Panc1 (cell line): ENCODE data around the gene INTS6. TPM values are rescaled to one million over a fixed set of nuclear protein-coding genes. Genes with fewer than 3 reads are reported as not detected.

Source experiments
- ATAC-seq: fragments of 200-7000 bp; cut with Tn5 transposase; 2 replicates; pipeline ENCODE4 v1.9.1; 2020; ENCODE audit warnings: mild to moderate bottlenecking, moderate library complexity
- Bru-seq: library from RNA; stranded (reverse); fragments of 400-500 nt; gene quantifications from one replicate; lab custom pipeline; 2021; lab: Mats Ljungman, UMichigan
- BruChase-seq, 2 experiments: library from RNA; stranded (reverse); fragments of 400-500 nt; gene quantifications; one replicate each; lab custom pipeline; 2021; lab: Mats Ljungman, UMichigan
- BruUV-seq: library from RNA; stranded (reverse); fragments of 400-500 nt; replicated peaks from 2 replicates; lab custom pipeline; 2021; lab: Mats Ljungman, UMichigan
- CTCF ChIA-PET: fragments of 300-600 bp; sonication (Branson Sonifier 250); formaldehyde crosslinking; loops from one replicate; lab custom pipeline; 2022; ENCODE audit warnings: antibody characterized with exemption; lab: Charles Lee
- POLR2A ChIA-PET: fragments of 300-600 bp; sonication (Branson Sonifier 250); formaldehyde crosslinking; loops from one replicate; lab custom pipeline; 2022; ENCODE audit warnings: antibody characterized with exemption; lab: Charles Lee
- DNase-seq: peaks from one replicate; pipeline ENCODE4 v3.0.0-alpha.2; 2010; ENCODE audit warnings: low read depth, low spot score
- H3K27ac ChIP-seq: 2 replicates; pipeline ENCODE4 v1.5.1; 2011; ENCODE audit warnings: mild to moderate bottlenecking, low read length, inconsistent platforms
- H3K27me3 ChIP-seq: fragments of 200-500 bp; sonication (Bioruptor generic); 2 replicates; pipeline ENCODE4 v1.6.0; 2014; ENCODE audit warnings: low read length, inconsistent platforms; ENCODE audit not compliant: control insufficient read depth, insufficient read depth
- H3K36me3 ChIP-seq: fragments of 200-500 bp; sonication (Bioruptor generic); 2 replicates; pipeline ENCODE4 v1.5.1; 2014; ENCODE audit warnings: inconsistent platforms, mild to moderate bottlenecking, low read length, moderate library complexity; ENCODE audit not compliant: control insufficient read depth, insufficient read depth
- H3K4me1 ChIP-seq: 2 replicates; pipeline ENCODE4 v1.5.1; 2011; ENCODE audit warnings: inconsistent platforms, mild to moderate bottlenecking, low read length, moderate library complexity; ENCODE audit not compliant: control insufficient read depth, insufficient read depth
- H3K4me3 ChIP-seq, 2 experiments: 2 replicates each; pipeline ENCODE4 v1.5.1; 2011 to 2012; ENCODE audit warnings: low read depth in 2 of 2, low read length in 2 of 2, mild to moderate bottlenecking in 2 of 2, inconsistent platforms in 1 of 2, moderate library complexity in 1 of 2
- H3K9me3 ChIP-seq: fragments of 200-500 bp; sonication (Bioruptor generic); 2 replicates; pipeline ENCODE4 v1.5.1; 2014; ENCODE audit warnings: low read depth, mild to moderate bottlenecking, inconsistent platforms, low read length, moderate library complexity; ENCODE audit not compliant: control insufficient read depth, insufficient read depth
- POLR2AphosphoS5 ChIP-seq: IDR thresholded peaks from 2 replicates; pipeline ENCODE4 v1.6.1; 2012; ENCODE audit warnings: mild to moderate bottlenecking, low read depth, low read length, moderate library complexity
- SIN3A ChIP-seq: IDR thresholded peaks from 2 replicates; pipeline ENCODE4 v1.6.1; 2012; ENCODE audit warnings: low read depth, mild to moderate bottlenecking, low read length, moderate library complexity, borderline replicate concordance; ENCODE audit not compliant: insufficient read depth
- TCF7L2 ChIP-seq: IDR thresholded peaks from 2 replicates; pipeline ENCODE4 v1.6.1; 2011; ENCODE audit warnings: mild to moderate bottlenecking, low read depth, low read length, inconsistent platforms
- in situ Hi-C: cut with HindIII; loops from 2 replicates; pipeline ENCODE4 v1.10.0; 2016; ENCODE audit warnings: low sequenced_read_pairs, low pct_unique_long_range_greater_than_20kb
- intact Hi-C: fragments of 100-400 bp; cut with micrococcal nuclease; formaldehyde crosslinking; loops from one replicate; pipeline ENCODE4 v1.10.0; 2022; ENCODE audit not compliant: unreplicated experiment
- long read RNA-seq: library from polyadenylated mRNA; unstranded; transcript quantifications from one replicate; pipeline ENCODE4 v2.0.0, GENCODE V29; 2021; ENCODE audit not compliant: unreplicated experiment
- polyA plus RNA-seq: library from polyadenylated mRNA; unstranded; fragments of >200 nt; gene quantifications from one replicate; pipeline ENCODE4 v1.2.1, GENCODE V29; 2012; ENCODE audit warnings: missing spikeins; ENCODE audit not compliant: insufficient read length
- total RNA-seq: library from RNA; stranded (reverse); gene quantifications from one replicate; pipeline ENCODE4 v1.2.1, GENCODE V29; 2021; ENCODE audit not compliant: unreplicated experiment
- TF ChIP-seq, protein P1 (sequence below): fragments of 450-650 bp; IDR thresholded peaks from 2 replicates; pipeline ENCODE4 v1.5.1; 2017; ENCODE audit warnings: mild to moderate bottlenecking
- TF ChIP-seq, protein P2 (sequence below), 2 experiments: IDR thresholded peaks; 2 replicates each; pipeline ENCODE4 v1.6.1; 2011 to 2012; ENCODE audit warnings: low read depth in 2 of 2, control low read depth in 1 of 2, low read length in 1 of 2, mild to moderate bottlenecking in 1 of 2, moderate library complexity in 1 of 2; ENCODE audit not compliant: insufficient read depth in 1 of 2

Gene INTS6, protein sequence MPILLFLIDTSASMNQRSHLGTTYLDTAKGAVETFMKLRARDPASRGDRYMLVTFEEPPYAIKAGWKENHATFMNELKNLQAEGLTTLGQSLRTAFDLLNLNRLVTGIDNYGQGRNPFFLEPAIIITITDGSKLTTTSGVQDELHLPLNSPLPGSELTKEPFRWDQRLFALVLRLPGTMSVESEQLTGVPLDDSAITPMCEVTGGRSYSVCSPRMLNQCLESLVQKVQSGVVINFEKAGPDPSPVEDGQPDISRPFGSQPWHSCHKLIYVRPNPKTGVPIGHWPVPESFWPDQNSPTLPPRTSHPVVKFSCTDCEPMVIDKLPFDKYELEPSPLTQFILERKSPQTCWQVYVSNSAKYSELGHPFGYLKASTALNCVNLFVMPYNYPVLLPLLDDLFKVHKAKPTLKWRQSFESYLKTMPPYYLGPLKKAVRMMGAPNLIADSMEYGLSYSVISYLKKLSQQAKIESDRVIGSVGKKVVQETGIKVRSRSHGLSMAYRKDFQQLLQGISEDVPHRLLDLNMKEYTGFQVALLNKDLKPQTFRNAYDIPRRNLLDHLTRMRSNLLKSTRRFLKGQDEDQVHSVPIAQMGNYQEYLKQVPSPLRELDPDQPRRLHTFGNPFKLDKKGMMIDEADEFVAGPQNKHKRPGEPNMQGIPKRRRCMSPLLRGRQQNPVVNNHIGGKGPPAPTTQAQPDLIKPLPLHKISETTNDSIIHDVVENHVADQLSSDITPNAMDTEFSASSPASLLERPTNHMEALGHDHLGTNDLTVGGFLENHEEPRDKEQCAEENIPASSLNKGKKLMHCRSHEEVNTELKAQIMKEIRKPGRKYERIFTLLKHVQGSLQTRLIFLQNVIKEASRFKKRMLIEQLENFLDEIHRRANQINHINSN
- 33.2 TPM for total RNA-seq
- 11.7 TPM for polyA plus RNA-seq
- Bru-seq, nascent RNA: percentile 92 among the genes with signal in this experiment
- BruChase-seq, experiment 1, labeled RNA remaining after a 2-hour chase: percentile 89 among the genes with signal in this experiment
- percentile 75 among the genes with signal in this experiment for BruChase-seq, experiment 2, labeled RNA remaining after a 6-hour chase
- long read RNA-seq, full-length matches to known transcripts: 71 of 119 reads
- long read RNA-seq, partial matches to known transcripts: 18 of 119 reads
- long read RNA-seq, other reads (novel, unspliced or antisense): 30 of 119 reads

DNA sequence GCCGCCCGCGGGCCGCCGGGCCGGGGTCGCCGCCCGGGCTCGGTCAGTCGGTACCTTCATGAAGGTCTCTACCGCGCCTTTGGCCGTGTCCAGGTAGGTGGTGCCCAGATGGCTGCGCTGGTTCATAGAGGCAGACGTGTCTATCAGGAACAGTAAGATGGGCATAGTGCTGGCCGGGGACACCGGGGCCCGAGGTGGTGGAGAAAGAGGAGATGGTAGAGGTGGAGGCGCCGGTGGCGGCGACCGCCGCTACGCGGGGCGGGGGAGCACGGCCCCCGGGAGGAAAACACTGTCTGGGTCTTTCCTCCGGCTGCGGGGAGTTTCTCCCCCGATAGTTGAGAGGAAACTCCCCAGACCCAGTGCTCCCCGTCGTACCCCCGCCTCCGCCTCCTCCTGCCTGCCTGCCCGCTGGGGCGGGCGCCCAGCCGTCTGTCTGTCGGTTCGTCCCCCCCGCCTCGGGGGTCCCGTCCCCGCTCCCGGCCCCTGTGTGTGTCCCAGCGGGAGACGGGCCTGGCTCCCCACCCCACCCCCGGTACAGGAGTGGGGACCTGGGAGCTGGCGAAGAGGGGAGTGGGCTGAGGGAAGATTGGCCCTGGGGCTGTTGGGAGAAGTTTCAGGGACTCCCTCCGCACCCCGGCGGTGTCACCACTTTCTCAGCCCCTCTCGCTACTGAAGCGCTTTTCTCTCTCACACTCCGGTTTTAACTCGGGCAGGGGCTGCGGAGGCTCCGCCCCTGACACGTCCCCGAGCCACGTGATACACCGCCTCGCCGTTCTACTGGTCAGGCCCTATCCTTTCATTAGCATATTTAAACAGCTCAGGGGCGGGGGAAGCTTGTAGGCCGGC lies at the start of gene INTS6:
Gene INTS6 (minus strand): TSS at position 676 of the 846 bp plus-strand sequence. CDS start 511 bp downstream, at position 165.
- CTCF ChIA-PET: interaction anchor here (0.6 to 0.7 kb wide), 2 partner anchors 161 to 315 kb away, joined by 4 read pairs; no protein-coding TSS in a partner anchor
- intact Hi-C loops: no loop called here
- peak; percentile 77 for DNase-seq
- Histone ChIP-seq H3K27me3 (no peaks in the 10 kb centered on the region), H3K9me3 (no peaks in the 10 kb centered on the region), H3K36me3 (peaks cover 33% of the 10 kb centered on the region), H3K27ac (peak within 1 kb of the TSS; percentile 95), H3K4me1 (peaks cover 4% of the 10 kb centered on the region; the same call in 1 of the 2 replicates), H3K4me3 (peak within 1 kb of the TSS; percentile 76 to 77)
- POLR2A ChIA-PET: interaction anchor here (0.6 to 1.0 kb wide), 7 partner anchors 10 to 1308 kb away, joined by 3 to 5 read pairs (median 3); no protein-coding TSS in a partner anchor
- peak; percentile 94 for ATAC-seq
- in situ Hi-C loops: no loop called here
- no TSS peak for BruUV-seq
- TF ChIP-seq, protein P1, sequence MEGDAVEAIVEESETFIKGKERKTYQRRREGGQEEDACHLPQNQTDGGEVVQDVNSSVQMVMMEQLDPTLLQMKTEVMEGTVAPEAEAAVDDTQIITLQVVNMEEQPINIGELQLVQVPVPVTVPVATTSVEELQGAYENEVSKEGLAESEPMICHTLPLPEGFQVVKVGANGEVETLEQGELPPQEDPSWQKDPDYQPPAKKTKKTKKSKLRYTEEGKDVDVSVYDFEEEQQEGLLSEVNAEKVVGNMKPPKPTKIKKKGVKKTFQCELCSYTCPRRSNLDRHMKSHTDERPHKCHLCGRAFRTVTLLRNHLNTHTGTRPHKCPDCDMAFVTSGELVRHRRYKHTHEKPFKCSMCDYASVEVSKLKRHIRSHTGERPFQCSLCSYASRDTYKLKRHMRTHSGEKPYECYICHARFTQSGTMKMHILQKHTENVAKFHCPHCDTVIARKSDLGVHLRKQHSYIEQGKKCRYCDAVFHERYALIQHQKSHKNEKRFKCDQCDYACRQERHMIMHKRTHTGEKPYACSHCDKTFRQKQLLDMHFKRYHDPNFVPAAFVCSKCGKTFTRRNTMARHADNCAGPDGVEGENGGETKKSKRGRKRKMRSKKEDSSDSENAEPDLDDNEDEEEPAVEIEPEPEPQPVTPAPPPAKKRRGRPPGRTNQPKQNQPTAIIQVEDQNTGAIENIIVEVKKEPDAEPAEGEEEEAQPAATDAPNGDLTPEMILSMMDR: no peak
- no peak for TF ChIP-seq TCF7L2
- no peak; the same call in 1 of the 2 replicates for TF ChIP-seq SIN3A
- peak; percentile 99 for TF ChIP-seq POLR2AphosphoS5

DNA sequence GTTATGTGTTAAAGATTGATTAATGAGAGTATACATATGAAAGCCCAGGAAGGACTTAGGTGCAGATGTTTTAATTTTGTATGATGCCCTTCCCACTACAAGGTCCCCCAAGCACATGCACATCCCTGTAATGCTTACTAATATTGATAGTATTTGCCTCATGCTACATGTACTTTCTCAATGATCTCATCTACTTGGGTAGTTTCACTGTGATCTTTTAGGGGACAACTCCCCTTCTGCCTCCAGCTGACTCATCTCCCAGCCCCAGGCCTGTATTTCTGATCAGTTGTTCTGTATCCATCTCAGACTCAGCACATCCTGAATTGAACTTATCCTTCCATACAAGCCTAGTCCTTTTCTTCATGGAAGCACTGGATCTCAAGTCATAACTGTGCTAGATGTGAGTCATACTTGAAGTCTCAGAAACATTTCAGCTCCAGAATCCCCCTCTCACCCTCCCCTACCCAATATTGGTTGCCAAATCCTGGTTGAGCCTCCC lies 49.4 kb upstream of the INTS6 start:
- Histone ChIP-seq H3K4me3 (no peak overlapping the region), H3K36me3 (no peaks in the 10 kb centered on the region), H3K27me3 (no peaks in the 10 kb centered on the region), H3K27ac (no peak overlapping the region), H3K9me3 (no peaks in the 10 kb centered on the region), H3K4me1 (no peaks in the 10 kb centered on the region)
- CTCF ChIA-PET: no interaction called here
- intact Hi-C loops: no loop called here
- in situ Hi-C loops: no loop called here
- no TSS peak for BruUV-seq
- DNase-seq (no peak), ATAC-seq (no peak)
- POLR2A ChIA-PET: no interaction called here
- TF ChIP-seq, protein P2, sequence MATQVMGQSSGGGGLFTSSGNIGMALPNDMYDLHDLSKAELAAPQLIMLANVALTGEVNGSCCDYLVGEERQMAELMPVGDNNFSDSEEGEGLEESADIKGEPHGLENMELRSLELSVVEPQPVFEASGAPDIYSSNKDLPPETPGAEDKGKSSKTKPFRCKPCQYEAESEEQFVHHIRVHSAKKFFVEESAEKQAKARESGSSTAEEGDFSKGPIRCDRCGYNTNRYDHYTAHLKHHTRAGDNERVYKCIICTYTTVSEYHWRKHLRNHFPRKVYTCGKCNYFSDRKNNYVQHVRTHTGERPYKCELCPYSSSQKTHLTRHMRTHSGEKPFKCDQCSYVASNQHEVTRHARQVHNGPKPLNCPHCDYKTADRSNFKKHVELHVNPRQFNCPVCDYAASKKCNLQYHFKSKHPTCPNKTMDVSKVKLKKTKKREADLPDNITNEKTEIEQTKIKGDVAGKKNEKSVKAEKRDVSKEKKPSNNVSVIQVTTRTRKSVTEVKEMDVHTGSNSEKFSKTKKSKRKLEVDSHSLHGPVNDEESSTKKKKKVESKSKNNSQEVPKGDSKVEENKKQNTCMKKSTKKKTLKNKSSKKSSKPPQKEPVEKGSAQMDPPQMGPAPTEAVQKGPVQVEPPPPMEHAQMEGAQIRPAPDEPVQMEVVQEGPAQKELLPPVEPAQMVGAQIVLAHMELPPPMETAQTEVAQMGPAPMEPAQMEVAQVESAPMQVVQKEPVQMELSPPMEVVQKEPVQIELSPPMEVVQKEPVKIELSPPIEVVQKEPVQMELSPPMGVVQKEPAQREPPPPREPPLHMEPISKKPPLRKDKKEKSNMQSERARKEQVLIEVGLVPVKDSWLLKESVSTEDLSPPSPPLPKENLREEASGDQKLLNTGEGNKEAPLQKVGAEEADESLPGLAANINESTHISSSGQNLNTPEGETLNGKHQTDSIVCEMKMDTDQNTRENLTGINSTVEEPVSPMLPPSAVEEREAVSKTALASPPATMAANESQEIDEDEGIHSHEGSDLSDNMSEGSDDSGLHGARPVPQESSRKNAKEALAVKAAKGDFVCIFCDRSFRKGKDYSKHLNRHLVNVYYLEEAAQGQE (IDR thresholded peaks at IDR 0.05; ENCODE audit: insufficient read depth in 1 of 2, low read depth in 2 of 2, low read length in 1 of 2): no peak
- TF ChIP-seq POLR2AphosphoS5: no peak
- TF ChIP-seq TCF7L2: no peak
- TF ChIP-seq SIN3A: no peak
- TF ChIP-seq, protein P1: no peak
